Neural progenitor cell (in vitro differentiated cells): ENCODE results near the gene CELA2B. TPM values are rescaled to one million over a fixed set of nuclear protein-coding genes. Genes with fewer than 3 reads are reported as not detected.
A peak's percentile ranks its signal among the peaks of the same experiment; 100 is the strongest.
"Not testable (repeated sequence)": the region's sequence is repeated elsewhere in the genome, so short reads cannot be mapped to it uniquely, and the experiment has no call there.

Source experiments
- DNase-seq: peaks from one replicate; pipeline ENCODE4 v3.0.0-alpha.2; 2016; ENCODE audit warnings: low spot score
- H2AFZ ChIP-seq: fragments of 200-600 bp; sonication (generic); replicated peaks from 2 replicates; pipeline ENCODE4 v1.6.1; 2016; ENCODE audit warnings: antibody characterized with exemption
- H3F3A ChIP-seq: fragments of 200-600 bp; sonication (generic); 2 replicates; pipeline ENCODE4 v1.6.1; 2016; ENCODE audit warnings: antibody characterized with exemption, low read depth
- H3K27ac ChIP-seq: fragments of 200-600 bp; sonication (generic); 2 replicates; pipeline ENCODE4 v1.5.1; 2016; ENCODE audit warnings: mild to moderate bottlenecking
- H3K27me3 ChIP-seq: fragments of 200-600 bp; sonication (generic); 2 replicates; pipeline ENCODE4 v1.6.1; 2016; ENCODE audit warnings: mild to moderate bottlenecking, moderate library complexity
- H3K36me3 ChIP-seq: fragments of 200-600 bp; sonication (generic); 2 replicates; pipeline ENCODE4 v1.5.1; 2016
- H3K4me1 ChIP-seq: fragments of 200-600 bp; sonication (generic); 2 replicates; pipeline ENCODE4 v1.6.1; 2016; ENCODE audit warnings: mixed run types
- H3K4me2 ChIP-seq: fragments of 200-600 bp; sonication (generic); 2 replicates; pipeline ENCODE4 v1.6.1; 2016
- H3K4me3 ChIP-seq: fragments of 200-600 bp; sonication (generic); 2 replicates; pipeline ENCODE4 v1.5.1; 2016
- H3K79me2 ChIP-seq: fragments of 200-600 bp; sonication (generic); 2 replicates; pipeline ENCODE4 v1.6.1; 2016; ENCODE audit warnings: low read depth
- H3K9ac ChIP-seq: fragments of 200-600 bp; sonication (generic); 2 replicates; pipeline ENCODE4 v1.6.1; 2016
- H3K9me3 ChIP-seq: fragments of 200-600 bp; sonication (generic); 2 replicates; pipeline ENCODE4 v1.5.1; 2016; ENCODE audit warnings: low read depth
- H4K20me1 ChIP-seq: fragments of 200-600 bp; sonication (generic); 2 replicates; pipeline ENCODE4 v1.6.1; 2016; ENCODE audit warnings: low read depth
- H3K27ac Mint-ChIP-seq: 3 replicates; pipeline ENCODE4 v1.8.0; 2021; ENCODE audit warnings: mixed read lengths
- H3K27me3 Mint-ChIP-seq: 2 replicates; pipeline ENCODE4 v1.8.0; 2022; ENCODE audit warnings: low read depth, mild to moderate bottlenecking, inconsistent platforms, moderate library complexity, mixed read lengths; ENCODE audit not compliant: insufficient read depth
- H3K36me3 Mint-ChIP-seq: 3 replicates; pipeline ENCODE4 v1.8.0; 2021; ENCODE audit warnings: mixed read lengths
- H3K4me1 Mint-ChIP-seq: 3 replicates; pipeline ENCODE4 v1.8.0; 2021; ENCODE audit warnings: mixed read lengths
- H3K4me3 Mint-ChIP-seq: 3 replicates; pipeline ENCODE4 v1.8.0; 2021; ENCODE audit warnings: mild to moderate bottlenecking, moderate library complexity, mixed read lengths
- H3K9me3 Mint-ChIP-seq: 3 replicates; pipeline ENCODE4 v1.8.0; 2020; ENCODE audit warnings: mixed read lengths
- CTCF ChIP-seq: fragments of 200-600 bp; sonication (generic); IDR thresholded peaks from 2 replicates; pipeline ENCODE4 v1.5.1; 2017; ENCODE audit warnings: antibody characterized with exemption, mild to moderate bottlenecking
- EZH2 ChIP-seq: fragments of 200-600 bp; sonication (generic); IDR thresholded peaks from 2 replicates; pipeline ENCODE4 v1.6.1; 2017; ENCODE audit warnings: antibody characterized with exemption, mild to moderate bottlenecking, moderate library complexity
- EZH2phosphoT487 ChIP-seq: fragments of 200-600 bp; sonication (generic); IDR thresholded peaks from 2 replicates; pipeline ENCODE4 v1.6.1; 2017; ENCODE audit warnings: antibody characterized with exemption
- total RNA-seq: library from RNA; depleted of rRNA; stranded (reverse); fragments of >200 nt; gene quantifications from 2 replicates; pipeline ENCODE4 v1.2.3, GENCODE V29; 2015; ENCODE audit warnings: low replicate concordance

Gene CELA2B
- total RNA-seq = not detected in 2 replicates

- H3K9me3 ChIP-seq = no peaks in the 10 kb centered on the region
- H2AFZ ChIP-seq = no peak within 1 kb of the TSS
- Mint-ChIP-seq H3K4me3 (no peak within 1 kb of the TSS), H3K27me3 (peaks cover 2% of the 10 kb centered on the region), H3K4me1 (no peaks in the 10 kb centered on the region), H3K36me3 (no peaks in the 10 kb centered on the region), H3K27ac (no peak within 1 kb of the TSS), H3K9me3 (no peaks in the 10 kb centered on the region)
- H3K4me2 ChIP-seq = no peak within 1 kb of the TSS
- TF ChIP-seq EZH2phosphoT487 (no peak), CTCF (no peak), EZH2 (no peak)
- H4K20me1 ChIP-seq = no peaks in the 10 kb centered on the region
- H3K27me3 ChIP-seq = no peaks in the 10 kb centered on the region
- no peak within 1 kb of the TSS for H3K4me3 ChIP-seq
- no peaks in the 10 kb centered on the region for H3F3A ChIP-seq
- H3K27ac ChIP-seq = no peak within 1 kb of the TSS
- no peak for DNase-seq
- H3K36me3 ChIP-seq = no peaks in the 10 kb centered on the region
- no peaks in the 10 kb centered on the region for H3K79me2 ChIP-seq
- no peak within 1 kb of the TSS for H3K9ac ChIP-seq
- H3K4me1 ChIP-seq = no peaks in the 10 kb centered on the region
Measured at GRCh38 chr1:15475752-15476314, at the start of gene CELA2B. Gene CELA2B (plus strand): TSS chr1:15476104. CDS start chr1:15476126, 22 bp downstream.

DNA sequence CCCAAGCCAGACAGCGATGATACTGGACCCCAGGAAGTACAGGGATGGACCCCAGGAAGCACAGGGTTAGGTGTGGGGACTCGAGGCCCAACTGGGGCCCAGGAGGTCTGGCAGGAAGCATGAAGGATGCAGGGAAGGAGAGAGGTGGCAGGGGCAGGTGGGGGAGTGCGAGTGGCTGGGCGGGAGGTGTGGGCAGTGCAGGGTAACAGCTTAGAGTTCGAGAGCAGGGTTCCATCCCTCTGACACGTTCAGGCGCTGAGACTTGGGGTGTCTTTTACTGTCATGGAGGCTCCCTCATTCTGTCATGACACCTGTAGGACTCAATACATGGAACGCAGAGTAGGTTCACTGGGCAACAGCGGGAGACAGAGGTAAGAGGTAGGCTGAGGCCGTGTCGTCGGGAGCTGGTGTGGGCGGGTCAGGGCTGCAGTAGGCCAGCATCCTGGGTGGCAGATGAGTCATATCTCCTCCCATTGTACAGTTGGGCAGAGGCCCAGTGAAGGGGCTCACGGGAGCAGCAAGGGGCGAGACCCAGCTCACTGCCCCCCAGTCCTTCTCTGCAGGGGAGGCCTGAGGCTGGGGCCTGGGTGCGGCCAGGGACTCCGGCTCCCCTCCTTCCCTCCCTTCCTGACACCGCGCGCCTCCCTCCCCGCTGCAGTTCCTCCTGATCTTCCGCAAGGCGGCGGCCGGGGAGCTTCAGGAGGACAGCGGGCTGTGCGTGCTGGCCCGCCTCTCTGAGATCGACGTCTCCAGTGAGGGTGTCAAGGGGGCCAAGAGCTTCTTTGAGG is 49.2 kb upstream of the CELA2B start:
- H3K4me1 Mint-ChIP-seq = peaks cover 14% of the 10 kb centered on the region
- Histone ChIP-seq H3K9me3 (no peaks in the 10 kb centered on the region), H3K9ac (no peak overlapping the region), H3K4me2 (no peak overlapping the region), H3K79me2 (no peaks in the 10 kb centered on the region), H2AFZ (no peak overlapping the region), H3K27ac (no peak overlapping the region), H3K27me3 (no peaks in the 10 kb centered on the region), H3F3A (no peaks in the 10 kb centered on the region), H3K4me3 (no peak overlapping the region), H3K4me1 (no peaks in the 10 kb centered on the region), H3K36me3 (no peaks in the 10 kb centered on the region), H4K20me1 (no peaks in the 10 kb centered on the region)
- no peak for DNase-seq
- H3K36me3 Mint-ChIP-seq = no peaks in the 10 kb centered on the region
- H3K27ac Mint-ChIP-seq = peak overlapping the region; percentile 86
- TF ChIP-seq CTCF = no peak
- no peak for TF ChIP-seq EZH2phosphoT487
- H3K4me3 Mint-ChIP-seq = peak overlapping the region; percentile 50
- H3K27me3 Mint-ChIP-seq = peaks cover 11% of the 10 kb centered on the region
- H3K9me3 Mint-ChIP-seq = peaks cover 1% of the 10 kb centered on the region

GRCh38 chr1:15427280-15427666 is 48.6 kb upstream of the CELA2B start:
- Mint-ChIP-seq H3K27ac (no peak overlapping the region), H3K4me3 (peak overlapping the region; percentile 50), H3K27me3 (peaks cover 11% of the 10 kb centered on the region), H3K9me3 (no peaks in the 10 kb centered on the region), H3K36me3 (no peaks in the 10 kb centered on the region), H3K4me1 (peaks cover 13% of the 10 kb centered on the region)
- Histone ChIP-seq H3K9me3 (no peaks in the 10 kb centered on the region), H3K4me3 (no peak overlapping the region), H3K36me3 (no peaks in the 10 kb centered on the region), H3K27ac (no peak overlapping the region), H3K79me2 (no peaks in the 10 kb centered on the region), H3F3A (no peaks in the 10 kb centered on the region), H3K4me1 (no peaks in the 10 kb centered on the region), H3K9ac (no peak overlapping the region), H2AFZ (no peak overlapping the region), H3K27me3 (no peaks in the 10 kb centered on the region), H3K4me2 (no peak overlapping the region), H4K20me1 (no peaks in the 10 kb centered on the region)
- no peak for DNase-seq
- TF ChIP-seq CTCF (no peak), EZH2 (no peak), EZH2phosphoT487 (no peak)

DNA sequence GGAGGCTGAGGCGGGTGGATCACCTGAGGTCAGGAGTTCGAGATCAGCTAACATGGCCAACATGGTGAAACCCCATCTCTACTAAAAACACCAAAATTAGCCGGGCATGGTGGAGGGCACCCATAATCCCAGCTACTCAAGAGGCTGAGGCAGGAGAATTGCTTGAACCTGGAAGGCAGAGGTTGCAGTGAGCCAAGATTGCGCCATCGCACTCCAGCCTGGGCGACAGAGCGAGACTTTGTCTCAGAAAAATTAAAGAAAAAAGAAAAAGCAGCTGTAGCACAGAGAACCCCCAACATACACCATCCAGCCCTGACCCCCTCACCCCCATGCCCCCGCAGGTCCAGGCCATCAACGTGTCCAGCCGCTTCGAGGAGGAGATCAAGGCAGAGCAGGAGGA is 47.7 kb upstream of the CELA2B start:
- Mint-ChIP-seq H3K4me1 (peaks cover 17% of the 10 kb centered on the region), H3K27ac (peak overlapping the region; percentile 74), H3K27me3 (peaks cover 11% of the 10 kb centered on the region)
- not testable (repeated sequence) for H3K36me3 Mint-ChIP-seq, H3K4me1 ChIP-seq, H3K4me3 Mint-ChIP-seq, H4K20me1 ChIP-seq, H3K79me2 ChIP-seq, H3F3A ChIP-seq, H2AFZ ChIP-seq, H3K9ac ChIP-seq, H3K4me3 ChIP-seq, DNase-seq, H3K36me3 ChIP-seq, H3K27me3 ChIP-seq, H3K27ac ChIP-seq, H3K9me3 ChIP-seq, H3K9me3 Mint-ChIP-seq, H3K4me2 ChIP-seq
